Thymus (tissue), 2 donors: ENCODE results near the gene PRR23A. TPM values are rescaled to one million over a fixed set of nuclear protein-coding genes. Genes with fewer than 3 reads are reported as not detected.

Experiments
- polyA plus RNA-seq: library from polyadenylated mRNA; stranded (reverse); fragments of 200-250 nt; gene quantifications from one replicate; pipeline ENCODE4 v1.2.3, GENCODE V29; 2013
- total RNA-seq: library from RNA; stranded (reverse); fragments of 120-200 nt; gene quantifications from one replicate; pipeline ENCODE4 v1.2.4, GENCODE V29; 2013
- donor health status: healthy.

The PRR23A gene
- total and polyA plus RNA-seq, 2 donors, result 0.05 TPM; not detected in 1

Other genes with a start within 250 kb of the PRR23A start
- 11.7 TPM for gene PIK3CB, start 171.3 kb downstream of the PRR23A start, total RNA-seq
- gene PIK3CB, start 171.3 kb downstream of the PRR23A start, polyA plus RNA-seq, result 20.2 TPM
- gene FOXL2, start 59.1 kb downstream of the PRR23A start, total RNA-seq, result not detected
- gene FOXL2, start 59.1 kb downstream of the PRR23A start, polyA plus RNA-seq, result 0.18 TPM
- gene FOXL2NB, start 59.1 kb downstream of the PRR23A start, total RNA-seq, result under 0.01 TPM
- gene FOXL2NB, start 59.1 kb downstream of the PRR23A start, polyA plus RNA-seq, result 0.05 TPM
- not detected for gene PRR23B, start 14.7 kb upstream of the PRR23A start, total RNA-seq
- gene PRR23B, start 14.7 kb upstream of the PRR23A start, polyA plus RNA-seq, result 0.02 TPM
- not detected for gene PRR23C, start 38.6 kb upstream of the PRR23A start, total RNA-seq
- not detected for gene PRR23C, start 38.6 kb upstream of the PRR23A start, polyA plus RNA-seq